Measurements from ENCODE around the gene CALML5. TPM values are rescaled to one million over a fixed set of nuclear protein-coding genes. Genes with fewer than 3 reads are reported as not detected.

CALML5 gene
- total and polyA plus RNA-seq, 2 donors (not counting 1 experiment from before 2014, with no cell fraction given): not detected

DNA sequence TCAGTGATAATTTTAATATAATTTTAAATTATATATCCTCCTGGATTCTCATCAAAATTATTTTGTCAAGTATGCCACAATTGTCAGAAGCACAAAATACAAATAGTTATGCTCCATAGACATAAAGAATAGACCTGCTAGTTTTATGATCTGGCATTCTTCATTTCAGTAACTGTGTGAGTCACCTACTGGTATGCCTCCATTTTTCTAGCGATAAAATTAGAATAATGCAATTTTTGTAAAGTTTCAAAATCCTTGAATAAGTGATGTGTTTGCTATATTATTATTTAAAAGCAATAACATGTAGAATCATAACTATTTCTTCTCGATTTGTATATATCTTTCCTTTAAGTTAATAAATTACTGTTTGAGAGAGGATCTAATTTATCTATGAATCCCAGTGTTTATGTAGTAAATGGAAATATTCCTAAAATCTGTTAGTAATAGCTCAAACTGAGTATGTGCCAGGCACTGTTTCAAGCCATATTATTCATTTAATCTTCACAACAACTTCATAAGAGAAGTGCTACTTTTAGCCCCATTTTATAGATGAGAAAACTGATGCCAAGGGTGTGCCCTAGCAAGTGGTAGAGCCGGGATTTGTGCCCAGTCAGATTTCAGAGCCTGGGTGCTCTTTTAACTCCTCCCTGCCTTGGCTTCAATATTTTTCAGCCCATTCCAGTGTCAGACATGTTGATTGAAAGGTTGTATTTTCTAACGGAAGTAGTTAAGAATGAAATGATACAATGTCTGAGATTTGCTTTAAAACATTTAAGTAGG lies 48.6 kb downstream of the CALML5 start:
- peaks cover 19% of the 10 kb centered on the region for H3K79me2 ChIP-seq (ENCODE audit: control insufficient read depth, insufficient read depth, low read length)
- H3K4me3 ChIP-seq (replicated peaks in 1 of 4; ENCODE audit: control extremely low read depth in 1 of 4, insufficient read depth in 1 of 4, low read depth in 3 of 4, low read length in 4 of 4): no peak overlapping the region
- no peaks in the 10 kb centered on the region for H3K4me1 ChIP-seq (ENCODE audit: control insufficient read depth, extremely low read depth, insufficient read depth, low read length)
- H3K4me2 ChIP-seq (ENCODE audit: extremely low read depth, insufficient read depth, low read length): no peak overlapping the region
- no peaks in the 10 kb centered on the region for H3K27me3 ChIP-seq (ENCODE audit: control insufficient read depth, insufficient read depth, low read length)
- no peak overlapping the region for H3K9ac ChIP-seq (ENCODE audit: insufficient read depth, low read length)
- H3K27ac ChIP-seq (ENCODE audit: insufficient read depth, low read length): no peak overlapping the region
- H4K20me1 ChIP-seq (ENCODE audit: control insufficient read depth, extremely low read depth, insufficient read depth, low read length): no peaks in the 10 kb centered on the region
- H3K9me3 ChIP-seq (ENCODE audit: control insufficient read depth, insufficient read depth, low read depth, low read length): no peaks in the 10 kb centered on the region
- TF ChIP-seq, protein P1, sequence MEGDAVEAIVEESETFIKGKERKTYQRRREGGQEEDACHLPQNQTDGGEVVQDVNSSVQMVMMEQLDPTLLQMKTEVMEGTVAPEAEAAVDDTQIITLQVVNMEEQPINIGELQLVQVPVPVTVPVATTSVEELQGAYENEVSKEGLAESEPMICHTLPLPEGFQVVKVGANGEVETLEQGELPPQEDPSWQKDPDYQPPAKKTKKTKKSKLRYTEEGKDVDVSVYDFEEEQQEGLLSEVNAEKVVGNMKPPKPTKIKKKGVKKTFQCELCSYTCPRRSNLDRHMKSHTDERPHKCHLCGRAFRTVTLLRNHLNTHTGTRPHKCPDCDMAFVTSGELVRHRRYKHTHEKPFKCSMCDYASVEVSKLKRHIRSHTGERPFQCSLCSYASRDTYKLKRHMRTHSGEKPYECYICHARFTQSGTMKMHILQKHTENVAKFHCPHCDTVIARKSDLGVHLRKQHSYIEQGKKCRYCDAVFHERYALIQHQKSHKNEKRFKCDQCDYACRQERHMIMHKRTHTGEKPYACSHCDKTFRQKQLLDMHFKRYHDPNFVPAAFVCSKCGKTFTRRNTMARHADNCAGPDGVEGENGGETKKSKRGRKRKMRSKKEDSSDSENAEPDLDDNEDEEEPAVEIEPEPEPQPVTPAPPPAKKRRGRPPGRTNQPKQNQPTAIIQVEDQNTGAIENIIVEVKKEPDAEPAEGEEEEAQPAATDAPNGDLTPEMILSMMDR (conservative IDR thresholded peaks at IDR 0.05 in 1 of 2, IDR thresholded peaks at IDR 0.05 in 1 of 2; ENCODE audit: low read depth in 1 of 2, low read length in 2 of 2): no peak
- TF ChIP-seq EZH2 (IDR thresholded peaks at IDR 0.05; ENCODE audit: low read length, missing control alignments): no peak
- H3K36me3 ChIP-seq (ENCODE audit: control insufficient read depth, insufficient read depth, low read length): peaks cover 4% of the 10 kb centered on the region
- H2AFZ ChIP-seq (ENCODE audit: low read length): no peak overlapping the region
- DNase-seq (ENCODE audit: low read depth in 2 of 2): no peak

DNA sequence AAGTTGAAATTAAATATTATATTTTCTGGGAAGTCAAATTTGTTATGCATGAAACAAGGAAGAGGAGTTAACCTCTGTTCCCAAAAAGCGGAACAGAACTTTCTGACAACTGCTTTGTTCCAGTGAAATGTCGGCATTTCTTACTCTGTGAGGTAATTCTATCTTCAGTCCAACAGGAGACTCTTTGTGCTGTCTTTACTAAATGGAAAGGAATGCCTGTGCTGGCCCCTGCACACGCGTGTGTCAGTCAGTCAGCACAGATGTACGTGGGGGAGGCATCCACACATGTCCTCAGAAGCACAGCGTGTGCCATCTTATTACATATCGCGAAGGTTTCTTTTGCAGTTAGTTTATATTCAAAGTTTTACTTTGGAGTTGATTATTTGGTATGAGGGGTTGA lies 49.5 kb downstream of the CALML5 start:
- peak; percentile 70 to 89 for DNase-seq (ENCODE audit: low read depth in 2 of 2)
- no peaks in the 10 kb centered on the region for H3K27me3 ChIP-seq (ENCODE audit: control insufficient read depth, insufficient read depth, low read length)
- H3K27ac ChIP-seq (ENCODE audit: insufficient read depth, low read length): peak overlapping the region; percentile 43
- peak overlapping the region; percentile 66 for H3K4me2 ChIP-seq (ENCODE audit: extremely low read depth, insufficient read depth, low read length)
- no peak overlapping the region for H3K9ac ChIP-seq (ENCODE audit: insufficient read depth, low read length)
- no peaks in the 10 kb centered on the region for H3K4me1 ChIP-seq (ENCODE audit: control insufficient read depth, extremely low read depth, insufficient read depth, low read length)
- H3K9me3 ChIP-seq (ENCODE audit: control insufficient read depth, insufficient read depth, low read depth, low read length): no peaks in the 10 kb centered on the region
- H2AFZ ChIP-seq (ENCODE audit: low read length): no peak overlapping the region
- H3K36me3 ChIP-seq (ENCODE audit: control insufficient read depth, insufficient read depth, low read length): peaks cover 2% of the 10 kb centered on the region
- TF ChIP-seq EZH2 (IDR thresholded peaks at IDR 0.05; ENCODE audit: low read length, missing control alignments): no peak
- TF ChIP-seq, protein P1 (conservative IDR thresholded peaks at IDR 0.05 in 1 of 2, IDR thresholded peaks at IDR 0.05 in 1 of 2; ENCODE audit: low read depth in 1 of 2, low read length in 2 of 2): peak in 1 of 2 donors; percentile 21
- peak overlapping the region in 3 of 4 experiments; percentile 15 to 95 (median 69) for H3K4me3 ChIP-seq (replicated peaks in 1 of 4; ENCODE audit: control extremely low read depth in 1 of 4, insufficient read depth in 1 of 4, low read depth in 3 of 4, low read length in 4 of 4)
- no peaks in the 10 kb centered on the region for H4K20me1 ChIP-seq (ENCODE audit: control insufficient read depth, extremely low read depth, insufficient read depth, low read length)
- H3K79me2 ChIP-seq (ENCODE audit: control insufficient read depth, insufficient read depth, low read length): peaks cover 19% of the 10 kb centered on the region

DNA sequence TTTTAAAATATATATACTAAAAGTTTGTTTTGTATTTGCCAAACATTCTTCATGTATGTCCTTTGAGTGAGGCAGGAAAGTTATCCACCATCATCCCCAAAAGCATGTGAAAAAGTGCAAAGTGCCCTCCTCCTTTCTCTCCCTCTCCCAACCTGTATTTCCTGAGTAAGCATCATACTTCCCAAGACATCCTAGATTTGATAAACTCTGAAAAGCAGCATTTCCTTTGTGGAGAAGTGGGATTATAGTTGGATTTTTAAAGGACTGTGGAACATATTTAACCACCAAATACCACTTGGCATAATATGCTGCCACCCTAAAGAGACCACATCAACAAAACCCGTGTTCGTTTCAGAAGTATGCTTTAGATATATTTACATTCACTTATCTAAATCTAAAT lies 50.1 kb downstream of the CALML5 start:
- no peak for TF ChIP-seq EZH2 (IDR thresholded peaks at IDR 0.05; ENCODE audit: low read length, missing control alignments)
- TF ChIP-seq, protein P1 (conservative IDR thresholded peaks at IDR 0.05 in 1 of 2, IDR thresholded peaks at IDR 0.05 in 1 of 2; ENCODE audit: low read depth in 1 of 2, low read length in 2 of 2): no peak
- Histone ChIP-seq H3K4me2 (ENCODE audit: extremely low read depth, insufficient read depth, low read length) (peak overlapping the region; percentile 68), H4K20me1 (ENCODE audit: control insufficient read depth, extremely low read depth, insufficient read depth, low read length) (no peaks in the 10 kb centered on the region), H3K9ac (ENCODE audit: insufficient read depth, low read length) (no peak overlapping the region), H3K79me2 (ENCODE audit: control insufficient read depth, insufficient read depth, low read length) (peaks cover 19% of the 10 kb centered on the region), H3K27ac (ENCODE audit: insufficient read depth, low read length) (peak overlapping the region; percentile 43), H3K4me3 (replicated peaks in 1 of 4; ENCODE audit: control extremely low read depth in 1 of 4, insufficient read depth in 1 of 4, low read depth in 3 of 4, low read length in 4 of 4) (peak overlapping the region in 3 of 4 experiments; percentile 15 to 95 (median 69)), H3K4me1 (ENCODE audit: control insufficient read depth, extremely low read depth, insufficient read depth, low read length) (no peaks in the 10 kb centered on the region), H3K9me3 (ENCODE audit: control insufficient read depth, insufficient read depth, low read depth, low read length) (no peaks in the 10 kb centered on the region), H3K36me3 (ENCODE audit: control insufficient read depth, insufficient read depth, low read length) (peaks cover 2% of the 10 kb centered on the region), H3K27me3 (ENCODE audit: control insufficient read depth, insufficient read depth, low read length) (no peaks in the 10 kb centered on the region), H2AFZ (ENCODE audit: low read length) (no peak overlapping the region)
- DNase-seq (ENCODE audit: low read depth in 2 of 2): no peak

Other genes with a start within 250 kb of the CALML5 start
- gene UCN3, start 134.6 kb downstream of the CALML5 start, total RNA-seq: not detected in 2 replicates
- not detected in 2 replicates for gene UCN3, start 134.6 kb downstream of the CALML5 start, polyA plus RNA-seq
- gene TUBAL3, start 94.7 kb downstream of the CALML5 start, total RNA-seq: not detected in 2 replicates
- not detected in 2 replicates for gene TUBAL3, start 94.7 kb downstream of the CALML5 start, polyA plus RNA-seq
- 32.1 and 45.4 TPM in 2 replicates for gene NET1, start 87.0 kb downstream of the CALML5 start, total RNA-seq
- 7.2 and 24.8 TPM in 2 replicates for gene NET1, start 87.0 kb downstream of the CALML5 start, polyA plus RNA-seq
- not detected in 2 replicates for gene CALML3, start 25.4 kb upstream of the CALML5 start, total RNA-seq
- not detected in 2 replicates for gene CALML3, start 25.4 kb upstream of the CALML5 start, polyA plus RNA-seq
- 9.8 and 15.4 TPM in 2 replicates for gene ASB13, start 167.0 kb upstream of the CALML5 start, total RNA-seq
- 5.4 and 7.3 TPM in 2 replicates for gene ASB13, start 167.0 kb upstream of the CALML5 start, polyA plus RNA-seq
- gene TASOR2, start 185.3 kb upstream of the CALML5 start, total RNA-seq: 77.9 and 85.3 TPM in 2 replicates
- 37.0 and 41.1 TPM in 2 replicates for gene TASOR2, start 185.3 kb upstream of the CALML5 start, polyA plus RNA-seq